SU-DHL-6 (cell line): ENCODE measurements around the gene ARHGAP10.

Source experiments
- H2AFZ ChIP-seq: fragments of 200-600 bp; sonication (generic); 2 replicates; pipeline ENCODE4 v1.6.1; 2014; ENCODE audit warnings: low read depth, mild to moderate bottlenecking, moderate library complexity, mixed read lengths, antibody characterized with exemption, low read length; ENCODE audit not compliant: severe bottlenecking
- H3F3A ChIP-seq: fragments of 200-600 bp; shearing (Covaris generic); 2 replicates; pipeline ENCODE4 v1.6.0; 2016; ENCODE audit warnings: antibody characterized with exemption, mild to moderate bottlenecking; ENCODE audit not compliant: insufficient read depth
- H3K27ac ChIP-seq: fragments of 200-600 bp; sonication (generic); 2 replicates; pipeline ENCODE4 v1.5.1; 2016; ENCODE audit warnings: low read depth, mild to moderate bottlenecking, low read length, moderate library complexity, mixed read lengths
- H3K27me3 ChIP-seq: fragments of 200-600 bp; sonication (generic), shearing (Covaris generic); 2 replicates; pipeline ENCODE4 v1.6.0; 2014; ENCODE audit warnings: mild to moderate bottlenecking, low read length
- H3K36me3 ChIP-seq: fragments of 200-600 bp; sonication (generic); 2 replicates; pipeline ENCODE4 v1.6.1; 2014; ENCODE audit warnings: mild to moderate bottlenecking, low read length, mixed read lengths
- H3K4me2 ChIP-seq: fragments of 300-600, 200-600 bp; shearing (Covaris generic), sonication (generic); 2 replicates; pipeline ENCODE4 v1.6.0; 2014; ENCODE audit warnings: low read length, low read depth, mild to moderate bottlenecking; ENCODE audit not compliant: poor library complexity, severe bottlenecking
- H3K4me3 ChIP-seq: fragments of 200-600 bp; sonication (generic); 2 replicates; pipeline ENCODE4 v1.5.1; 2014; ENCODE audit warnings: antibody characterized with exemption, low read length, mild to moderate bottlenecking, mixed read lengths; ENCODE audit not compliant: insufficient read depth, poor library complexity, severe bottlenecking
- H3K79me2 ChIP-seq: fragments of 200-600 bp; sonication (generic); 2 replicates; pipeline ENCODE4 v1.6.1; 2014; ENCODE audit warnings: mild to moderate bottlenecking, low read length, moderate library complexity; ENCODE audit not compliant: insufficient read depth
- H3K9ac ChIP-seq: fragments of 200-600 bp; sonication (generic); 2 replicates; pipeline ENCODE4 v1.7.0; 2014; ENCODE audit warnings: mild to moderate bottlenecking, low read length
- H3K9me2 ChIP-seq: fragments of 200-600 bp; sonication (generic); replicated peaks from 2 replicates; pipeline ENCODE4 v1.6.1; 2014; ENCODE audit warnings: low read length; ENCODE audit not compliant: insufficient read depth
- H3K9me3 ChIP-seq: fragments of 200-600 bp; sonication (generic); 2 replicates; pipeline ENCODE4 v1.6.1; 2014; ENCODE audit warnings: low read length, mixed read lengths; ENCODE audit not compliant: insufficient read depth
- H4K20me1 ChIP-seq: fragments of 200-600 bp; sonication (generic); 2 replicates; pipeline ENCODE4 v1.6.1; 2014; ENCODE audit warnings: low read depth, mild to moderate bottlenecking, antibody characterized with exemption, low read length, moderate library complexity, mixed read lengths
- EZH2phosphoT487 ChIP-seq: fragments of 200-600 bp; sonication (generic), shearing (Covaris generic); conservative IDR thresholded peaks from 2 replicates; pipeline ENCODE4 v1.6.1; 2018; ENCODE audit warnings: mild to moderate bottlenecking, antibody characterized with exemption, low read length, moderate library complexity, mixed read lengths
- TF ChIP-seq, protein P1 (sequence below): fragments of 200-600 bp; sonication (generic); IDR thresholded peaks from one replicate; pipeline ENCODE4 v1.5.1; 2017; ENCODE audit warnings: antibody characterized with exemption, mild to moderate bottlenecking, low read length, moderate library complexity; ENCODE audit not compliant: insufficient read depth, poor library complexity, severe bottlenecking

Gene ARHGAP10

DNA sequence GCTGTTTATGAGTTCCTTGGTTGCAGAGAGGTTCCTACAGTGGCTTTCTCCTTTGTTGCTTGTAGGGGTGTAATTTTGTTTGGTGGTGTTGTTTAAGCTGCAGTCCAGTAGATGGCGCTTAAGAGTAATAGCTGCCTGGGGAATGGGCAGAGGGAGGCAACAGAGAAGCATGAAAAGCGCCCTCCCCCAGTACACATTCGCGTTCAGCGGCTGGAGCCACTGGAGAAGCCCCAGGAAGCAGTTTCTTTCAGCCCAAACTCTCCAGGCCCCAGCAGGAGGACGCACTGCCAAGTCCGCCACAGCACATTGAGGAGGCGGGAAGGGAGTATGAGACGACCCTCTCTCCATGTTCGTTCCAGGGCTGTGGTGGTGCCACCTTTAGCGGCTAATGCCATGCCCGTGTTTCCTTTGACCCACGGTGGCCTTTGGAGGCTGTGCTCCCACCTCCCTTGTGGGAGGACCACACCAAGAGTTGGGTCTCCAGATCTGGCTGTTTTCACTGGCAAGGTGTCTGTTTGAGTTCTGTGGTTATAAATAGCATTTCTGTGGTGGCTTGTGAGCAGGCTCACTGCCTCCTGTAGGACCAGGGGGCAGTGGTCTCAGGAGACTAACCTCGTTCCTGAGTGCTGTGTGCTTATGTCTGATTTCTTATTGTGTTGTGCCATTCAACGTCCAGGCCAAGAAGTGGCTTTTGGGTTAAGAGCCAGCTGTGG lies 252.3 kb downstream of the ARHGAP10 start:
- no peak overlapping the region for H3K9ac ChIP-seq
- no peaks in the 10 kb centered on the region for H3K9me3 ChIP-seq
- H3K79me2 ChIP-seq, result no peaks in the 10 kb centered on the region
- no peaks in the 10 kb centered on the region for H3K36me3 ChIP-seq
- no peaks in the 10 kb centered on the region for H4K20me1 ChIP-seq
- no peak overlapping the region for H3K4me3 ChIP-seq
- H3K27me3 ChIP-seq, result no peaks in the 10 kb centered on the region
- H2AFZ ChIP-seq, result no peak overlapping the region
- H3K9me2 ChIP-seq, result no peaks in the 10 kb centered on the region
- TF ChIP-seq, protein P1, sequence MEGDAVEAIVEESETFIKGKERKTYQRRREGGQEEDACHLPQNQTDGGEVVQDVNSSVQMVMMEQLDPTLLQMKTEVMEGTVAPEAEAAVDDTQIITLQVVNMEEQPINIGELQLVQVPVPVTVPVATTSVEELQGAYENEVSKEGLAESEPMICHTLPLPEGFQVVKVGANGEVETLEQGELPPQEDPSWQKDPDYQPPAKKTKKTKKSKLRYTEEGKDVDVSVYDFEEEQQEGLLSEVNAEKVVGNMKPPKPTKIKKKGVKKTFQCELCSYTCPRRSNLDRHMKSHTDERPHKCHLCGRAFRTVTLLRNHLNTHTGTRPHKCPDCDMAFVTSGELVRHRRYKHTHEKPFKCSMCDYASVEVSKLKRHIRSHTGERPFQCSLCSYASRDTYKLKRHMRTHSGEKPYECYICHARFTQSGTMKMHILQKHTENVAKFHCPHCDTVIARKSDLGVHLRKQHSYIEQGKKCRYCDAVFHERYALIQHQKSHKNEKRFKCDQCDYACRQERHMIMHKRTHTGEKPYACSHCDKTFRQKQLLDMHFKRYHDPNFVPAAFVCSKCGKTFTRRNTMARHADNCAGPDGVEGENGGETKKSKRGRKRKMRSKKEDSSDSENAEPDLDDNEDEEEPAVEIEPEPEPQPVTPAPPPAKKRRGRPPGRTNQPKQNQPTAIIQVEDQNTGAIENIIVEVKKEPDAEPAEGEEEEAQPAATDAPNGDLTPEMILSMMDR, result peak; percentile 86
- no peak for TF ChIP-seq EZH2phosphoT487
- H3K27ac ChIP-seq, result no peak overlapping the region
- H3F3A ChIP-seq, result no peaks in the 10 kb centered on the region
- H3K4me2 ChIP-seq, result no peak overlapping the region

GRCh38 chr4:147984778-147985138 lies 252.9 kb downstream of the ARHGAP10 start:
- Histone ChIP-seq H3K4me3 (no peak overlapping the region), H2AFZ (no peak overlapping the region), H3K27me3 (no peaks in the 10 kb centered on the region)

DNA sequence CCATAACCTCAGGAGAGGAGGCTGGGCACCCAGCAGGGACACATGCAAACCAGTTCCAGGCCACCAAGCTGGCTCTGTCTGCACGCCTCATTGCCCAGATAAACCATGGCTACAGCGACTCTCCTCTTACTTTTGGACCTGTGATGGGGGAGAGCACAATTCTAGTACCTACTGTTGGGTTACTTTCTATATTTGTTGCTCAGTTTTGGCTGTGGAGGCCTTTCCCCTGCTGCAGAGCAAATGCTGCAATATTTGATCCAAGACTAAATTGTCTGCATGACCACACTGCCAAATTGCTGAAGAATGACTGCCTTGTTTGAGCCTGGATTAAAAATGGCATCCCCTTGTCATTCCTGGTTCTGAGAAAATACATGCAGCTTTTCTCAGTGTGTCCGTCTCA lies 253.5 kb downstream of the ARHGAP10 start:
- no peaks in the 10 kb centered on the region for H3F3A ChIP-seq
- no peak overlapping the region for H3K9ac ChIP-seq
- H3K9me3 ChIP-seq, result no peaks in the 10 kb centered on the region
- H4K20me1 ChIP-seq, result no peaks in the 10 kb centered on the region
- H3K9me2 ChIP-seq, result no peaks in the 10 kb centered on the region
- H2AFZ ChIP-seq, result no peak overlapping the region
- H3K27me3 ChIP-seq, result no peaks in the 10 kb centered on the region
- H3K79me2 ChIP-seq, result no peaks in the 10 kb centered on the region
- no peak overlapping the region for H3K4me3 ChIP-seq
- H3K36me3 ChIP-seq, result no peaks in the 10 kb centered on the region
- TF ChIP-seq, protein P1, result no peak
- no peak for TF ChIP-seq EZH2phosphoT487
- H3K27ac ChIP-seq, result no peak overlapping the region
- H3K4me2 ChIP-seq, result no peak overlapping the region

More at GRCh38 chr4:147984778-147985138, 252.9 kb downstream of the ARHGAP10 start:
- no peaks in the 10 kb centered on the region for H3K79me2 ChIP-seq
- H3K9me2 ChIP-seq, result no peaks in the 10 kb centered on the region
- no peak for TF ChIP-seq EZH2phosphoT487
- TF ChIP-seq, protein P1, result no peak
- no peak overlapping the region for H3K27ac ChIP-seq
- no peaks in the 10 kb centered on the region for H4K20me1 ChIP-seq
- no peaks in the 10 kb centered on the region for H3K36me3 ChIP-seq
- no peak overlapping the region for H3K4me2 ChIP-seq
- H3K9me3 ChIP-seq, result no peaks in the 10 kb centered on the region
- no peaks in the 10 kb centered on the region for H3F3A ChIP-seq
- H3K9ac ChIP-seq, result no peak overlapping the region
